HL-60 (cell line): Measurements from ENCODE around the gene ABO.

Experiments used
- POLR2AphosphoS5 ChIP-seq: IDR thresholded peaks from 2 replicates; pipeline ENCODE4 v1.6.1; 2012; ENCODE audit warnings: low read depth
- TF ChIP-seq, protein P1 (sequence below): IDR thresholded peaks from one replicate; pipeline ENCODE4 v1.5.1; 2011; ENCODE audit warnings: low read length, control low read depth, inconsistent platforms; ENCODE audit not compliant: insufficient read depth

DNA sequence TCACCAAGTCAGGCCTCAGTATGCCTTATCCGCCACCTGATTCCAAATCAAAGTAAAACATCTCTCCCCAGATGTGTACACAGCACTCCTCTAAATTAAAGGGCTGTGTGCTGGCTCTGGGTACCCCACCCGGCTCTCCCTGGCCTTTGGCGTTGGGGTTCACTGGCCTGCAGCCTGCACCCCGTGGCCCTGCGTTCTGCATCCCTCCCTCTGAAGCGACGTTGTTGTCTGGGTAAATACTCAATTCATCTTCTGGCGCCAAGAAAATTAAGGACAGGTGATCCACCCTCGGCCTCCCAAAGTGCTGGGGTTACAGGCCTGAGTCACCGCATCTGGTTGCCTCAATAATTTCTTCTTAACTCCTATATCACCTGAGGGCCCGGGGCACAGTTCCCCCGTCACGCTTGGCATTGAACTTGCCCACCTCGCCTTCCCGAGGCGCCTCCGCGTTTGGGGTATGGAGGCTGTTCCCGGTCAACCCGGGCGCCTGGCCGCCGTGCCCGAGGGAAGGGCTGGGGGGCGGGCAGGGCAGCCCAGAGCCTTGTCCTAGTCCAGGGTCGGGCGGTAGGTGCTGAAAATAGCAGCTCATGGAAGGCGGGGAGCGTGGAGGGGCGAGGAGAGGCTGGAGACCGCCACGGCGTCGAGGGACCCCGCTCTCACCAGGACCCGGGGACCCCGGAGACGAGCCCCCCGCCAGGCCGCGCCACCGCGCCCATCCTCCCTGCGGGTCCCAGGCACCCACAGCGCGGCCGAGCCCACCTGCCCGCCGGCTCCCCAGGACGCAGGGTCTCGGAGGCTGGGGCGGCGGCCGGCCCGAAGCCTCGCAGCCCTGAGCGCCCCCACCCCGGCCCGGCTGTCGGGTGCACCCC is 531 bp downstream of the ABO start:
- TF ChIP-seq, protein P1, sequence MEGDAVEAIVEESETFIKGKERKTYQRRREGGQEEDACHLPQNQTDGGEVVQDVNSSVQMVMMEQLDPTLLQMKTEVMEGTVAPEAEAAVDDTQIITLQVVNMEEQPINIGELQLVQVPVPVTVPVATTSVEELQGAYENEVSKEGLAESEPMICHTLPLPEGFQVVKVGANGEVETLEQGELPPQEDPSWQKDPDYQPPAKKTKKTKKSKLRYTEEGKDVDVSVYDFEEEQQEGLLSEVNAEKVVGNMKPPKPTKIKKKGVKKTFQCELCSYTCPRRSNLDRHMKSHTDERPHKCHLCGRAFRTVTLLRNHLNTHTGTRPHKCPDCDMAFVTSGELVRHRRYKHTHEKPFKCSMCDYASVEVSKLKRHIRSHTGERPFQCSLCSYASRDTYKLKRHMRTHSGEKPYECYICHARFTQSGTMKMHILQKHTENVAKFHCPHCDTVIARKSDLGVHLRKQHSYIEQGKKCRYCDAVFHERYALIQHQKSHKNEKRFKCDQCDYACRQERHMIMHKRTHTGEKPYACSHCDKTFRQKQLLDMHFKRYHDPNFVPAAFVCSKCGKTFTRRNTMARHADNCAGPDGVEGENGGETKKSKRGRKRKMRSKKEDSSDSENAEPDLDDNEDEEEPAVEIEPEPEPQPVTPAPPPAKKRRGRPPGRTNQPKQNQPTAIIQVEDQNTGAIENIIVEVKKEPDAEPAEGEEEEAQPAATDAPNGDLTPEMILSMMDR: no peak
- TF ChIP-seq POLR2AphosphoS5: no peak
